Stimulated activated naive CD8-positive, alpha-beta T cell treated with anti-CD3 and anti-CD28 coated beads, Interleukin-15, Interleukin-2, amounts not matched to agents 100 ng/mL and 50 ng/mL, for 24 hours (primary cell): ENCODE results near the gene CSF1.
"Not testable (repeated sequence)": the region's sequence is repeated elsewhere in the genome, so short reads cannot be mapped to it uniquely, and the experiment has no call there.

Experiments
- H3K27ac Mint-ChIP-seq: one replicate; pipeline ENCODE4 v1.8.0; 2021; ENCODE audit warnings: mild to moderate bottlenecking, mixed read lengths
- H3K27me3 Mint-ChIP-seq: one replicate; pipeline ENCODE4 v1.8.0; 2021; ENCODE audit warnings: mixed read lengths
- H3K36me3 Mint-ChIP-seq: one replicate; pipeline ENCODE4 v1.8.0; 2021; ENCODE audit warnings: low read depth, mixed read lengths
- H3K4me1 Mint-ChIP-seq: one replicate; pipeline ENCODE4 v1.8.0; 2021; ENCODE audit warnings: low read depth, mixed read lengths
- H3K4me3 Mint-ChIP-seq: one replicate; pipeline ENCODE4 v1.8.0; 2021; ENCODE audit warnings: mild to moderate bottlenecking, mixed read lengths
- H3K9me3 Mint-ChIP-seq: one replicate; pipeline ENCODE4 v1.8.0; 2021; ENCODE audit warnings: mixed read lengths

Gene CSF1

GRCh38 chr1:109879371-109879770, 31.3 kb upstream of the CSF1 start:
- not testable (repeated sequence) for H3K27me3 Mint-ChIP-seq, H3K4me1 Mint-ChIP-seq, H3K36me3 Mint-ChIP-seq

GRCh38 chr1:109879881-109880525, 30.6 kb upstream of the CSF1 start:
- no peaks in the 10 kb centered on the region for H3K27me3 Mint-ChIP-seq
- H3K4me1 Mint-ChIP-seq = peaks cover 12% of the 10 kb centered on the region
- peak overlapping the region; percentile 54 for H3K27ac Mint-ChIP-seq

More at GRCh38 chr1:109879371-109879770, 31.3 kb upstream of the CSF1 start:
- H3K9me3 Mint-ChIP-seq, H3K27ac Mint-ChIP-seq, H3K4me3 Mint-ChIP-seq: not testable (repeated sequence)

GRCh38 chr1:109880971-109881894, 29.4 kb upstream of the CSF1 start:
- Mint-ChIP-seq H3K4me3 (no peak overlapping the region), H3K36me3 (no peaks in the 10 kb centered on the region), H3K9me3 (no peaks in the 10 kb centered on the region), H3K27me3 (no peaks in the 10 kb centered on the region), H3K4me1 (peaks cover 13% of the 10 kb centered on the region), H3K27ac (no peak overlapping the region)

More at GRCh38 chr1:109879881-109880525, 30.6 kb upstream of the CSF1 start:
- H3K36me3 Mint-ChIP-seq = no peaks in the 10 kb centered on the region
- no peak overlapping the region for H3K4me3 Mint-ChIP-seq
- no peaks in the 10 kb centered on the region for H3K9me3 Mint-ChIP-seq

GRCh38 chr1:109881906-109882287, 28.8 kb upstream of the CSF1 start:
- no peak overlapping the region for H3K27ac Mint-ChIP-seq
- no peak overlapping the region for H3K4me3 Mint-ChIP-seq
- no peaks in the 10 kb centered on the region for H3K36me3 Mint-ChIP-seq
- no peaks in the 10 kb centered on the region for H3K9me3 Mint-ChIP-seq
- no peaks in the 10 kb centered on the region for H3K27me3 Mint-ChIP-seq
- H3K4me1 Mint-ChIP-seq = peaks cover 14% of the 10 kb centered on the region

- Mint-ChIP-seq H3K27me3 (no peaks in the 10 kb centered on the region), H3K9me3 (no peaks in the 10 kb centered on the region), H3K36me3 (no peaks in the 10 kb centered on the region), H3K4me3 (no peak overlapping the region), H3K4me1 (peaks cover 19% of the 10 kb centered on the region), H3K27ac (no peak overlapping the region)
Observed at GRCh38 chr1:109882288-109883245, 28.1 kb upstream of the CSF1 start.

GRCh38 chr1:109883248-109883955, 27.2 kb upstream of the CSF1 start:
- Mint-ChIP-seq H3K9me3 (no peaks in the 10 kb centered on the region), H3K27ac (no peak overlapping the region), H3K4me3 (no peak overlapping the region), H3K36me3 (no peaks in the 10 kb centered on the region), H3K27me3 (no peaks in the 10 kb centered on the region), H3K4me1 (peaks cover 27% of the 10 kb centered on the region)

GRCh38 chr1:109884242-109884891, 26.3 kb upstream of the CSF1 start:
- no peaks in the 10 kb centered on the region for H3K36me3 Mint-ChIP-seq
- H3K27me3 Mint-ChIP-seq = no peaks in the 10 kb centered on the region
- H3K4me3 Mint-ChIP-seq = no peak overlapping the region
- no peak overlapping the region for H3K27ac Mint-ChIP-seq
- H3K4me1 Mint-ChIP-seq = peaks cover 35% of the 10 kb centered on the region
- no peaks in the 10 kb centered on the region for H3K9me3 Mint-ChIP-seq

GRCh38 chr1:109885589-109885988, 25.1 kb upstream of the CSF1 start:
- Mint-ChIP-seq H3K4me3 (no peak overlapping the region), H3K27ac (no peak overlapping the region), H3K4me1 (peaks cover 35% of the 10 kb centered on the region), H3K36me3 (no peaks in the 10 kb centered on the region), H3K9me3 (no peaks in the 10 kb centered on the region), H3K27me3 (no peaks in the 10 kb centered on the region)

- Mint-ChIP-seq H3K4me1 (peaks cover 35% of the 10 kb centered on the region), H3K9me3 (no peaks in the 10 kb centered on the region), H3K4me3 (no peak overlapping the region), H3K36me3 (no peaks in the 10 kb centered on the region), H3K27ac (no peak overlapping the region), H3K27me3 (no peaks in the 10 kb centered on the region)
Observed at GRCh38 chr1:109886827-109887226, 23.8 kb upstream of the CSF1 start.

- peaks cover 35% of the 10 kb centered on the region for H3K4me1 Mint-ChIP-seq
- H3K9me3 Mint-ChIP-seq = no peaks in the 10 kb centered on the region
- H3K27ac Mint-ChIP-seq = no peak overlapping the region
- no peak overlapping the region for H3K4me3 Mint-ChIP-seq
- H3K27me3 Mint-ChIP-seq = no peaks in the 10 kb centered on the region
- no peaks in the 10 kb centered on the region for H3K36me3 Mint-ChIP-seq
Observed at GRCh38 chr1:109887271-109887670, 23.4 kb upstream of the CSF1 start.

GRCh38 chr1:109887884-109888283, 22.8 kb upstream of the CSF1 start:
- no peak overlapping the region for H3K4me3 Mint-ChIP-seq
- no peak overlapping the region for H3K27ac Mint-ChIP-seq
- no peaks in the 10 kb centered on the region for H3K9me3 Mint-ChIP-seq
- no peaks in the 10 kb centered on the region for H3K27me3 Mint-ChIP-seq
- peaks cover 35% of the 10 kb centered on the region for H3K4me1 Mint-ChIP-seq
- H3K36me3 Mint-ChIP-seq = no peaks in the 10 kb centered on the region

- Mint-ChIP-seq H3K36me3 (no peaks in the 10 kb centered on the region), H3K4me3 (no peak overlapping the region), H3K9me3 (no peaks in the 10 kb centered on the region), H3K4me1 (peaks cover 34% of the 10 kb centered on the region), H3K27ac (peak overlapping the region; percentile 68), H3K27me3 (no peaks in the 10 kb centered on the region)
Observed at GRCh38 chr1:109889094-109889493, 21.6 kb upstream of the CSF1 start.

GRCh38 chr1:109890115-109890953, 20.3 kb upstream of the CSF1 start:
- Mint-ChIP-seq H3K4me3 (peak overlapping the region; percentile 41), H3K27me3 (no peaks in the 10 kb centered on the region), H3K36me3 (no peaks in the 10 kb centered on the region), H3K27ac (peak overlapping the region; percentile 90), H3K4me1 (peaks cover 29% of the 10 kb centered on the region), H3K9me3 (no peaks in the 10 kb centered on the region)
